ENCODE measurements around the gene NLRP9.

NLRP9 gene

DNA sequence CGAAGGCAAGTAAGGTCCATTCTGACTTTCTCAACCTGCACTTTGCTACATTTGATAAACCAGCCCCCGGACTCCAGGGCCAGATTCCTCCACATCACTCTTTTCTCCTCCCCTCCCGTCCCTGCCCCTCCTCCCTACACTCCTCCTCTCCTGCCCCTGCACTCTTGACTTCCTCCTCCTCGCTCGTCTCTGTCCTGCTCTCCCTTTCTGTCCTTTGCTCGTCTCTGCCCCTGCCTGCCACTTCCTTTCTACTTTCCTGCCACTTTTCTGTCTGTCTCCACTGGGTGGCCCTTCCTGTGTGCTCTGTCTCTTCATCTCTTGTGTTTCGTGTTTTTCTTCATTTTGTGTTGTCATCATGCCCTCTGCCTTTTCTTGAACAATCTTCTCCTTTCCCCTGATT is 76.4 kb downstream of the NLRP9 start:
- TF ChIP-seq, protein P1, sequence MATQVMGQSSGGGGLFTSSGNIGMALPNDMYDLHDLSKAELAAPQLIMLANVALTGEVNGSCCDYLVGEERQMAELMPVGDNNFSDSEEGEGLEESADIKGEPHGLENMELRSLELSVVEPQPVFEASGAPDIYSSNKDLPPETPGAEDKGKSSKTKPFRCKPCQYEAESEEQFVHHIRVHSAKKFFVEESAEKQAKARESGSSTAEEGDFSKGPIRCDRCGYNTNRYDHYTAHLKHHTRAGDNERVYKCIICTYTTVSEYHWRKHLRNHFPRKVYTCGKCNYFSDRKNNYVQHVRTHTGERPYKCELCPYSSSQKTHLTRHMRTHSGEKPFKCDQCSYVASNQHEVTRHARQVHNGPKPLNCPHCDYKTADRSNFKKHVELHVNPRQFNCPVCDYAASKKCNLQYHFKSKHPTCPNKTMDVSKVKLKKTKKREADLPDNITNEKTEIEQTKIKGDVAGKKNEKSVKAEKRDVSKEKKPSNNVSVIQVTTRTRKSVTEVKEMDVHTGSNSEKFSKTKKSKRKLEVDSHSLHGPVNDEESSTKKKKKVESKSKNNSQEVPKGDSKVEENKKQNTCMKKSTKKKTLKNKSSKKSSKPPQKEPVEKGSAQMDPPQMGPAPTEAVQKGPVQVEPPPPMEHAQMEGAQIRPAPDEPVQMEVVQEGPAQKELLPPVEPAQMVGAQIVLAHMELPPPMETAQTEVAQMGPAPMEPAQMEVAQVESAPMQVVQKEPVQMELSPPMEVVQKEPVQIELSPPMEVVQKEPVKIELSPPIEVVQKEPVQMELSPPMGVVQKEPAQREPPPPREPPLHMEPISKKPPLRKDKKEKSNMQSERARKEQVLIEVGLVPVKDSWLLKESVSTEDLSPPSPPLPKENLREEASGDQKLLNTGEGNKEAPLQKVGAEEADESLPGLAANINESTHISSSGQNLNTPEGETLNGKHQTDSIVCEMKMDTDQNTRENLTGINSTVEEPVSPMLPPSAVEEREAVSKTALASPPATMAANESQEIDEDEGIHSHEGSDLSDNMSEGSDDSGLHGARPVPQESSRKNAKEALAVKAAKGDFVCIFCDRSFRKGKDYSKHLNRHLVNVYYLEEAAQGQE (IDR thresholded peaks at IDR 0.05; ENCODE audit: insufficient replicate concordance, low read depth), result no peak
- peak; percentile 65; the same call in 1 of the 2 replicates for TF ChIP-seq SPI1 (IDR thresholded peaks at IDR 0.05; ENCODE audit: borderline replicate concordance, low read depth)
- H3K4me3 ChIP-seq (replicated peaks; ENCODE audit: insufficient read depth, low read length), result no peak overlapping the region
- H3K27ac ChIP-seq (replicated peaks), result no peak overlapping the region
- DNase-seq (ENCODE audit: low read depth in 1 of 2, low spot score in 1 of 2), result peak in 1 of 2 experiments; percentile 64
- no peaks in the 10 kb centered on the region for H3K27me3 ChIP-seq (ENCODE audit: insufficient read depth, poor library complexity, severe bottlenecking)

GRCh38 chr19:55660991-55661390 is 77.2 kb downstream of the NLRP9 start:
- no peak overlapping the region for H3K4me3 ChIP-seq (replicated peaks; ENCODE audit: insufficient read depth, low read length)
- no peaks in the 10 kb centered on the region for H3K27me3 ChIP-seq (ENCODE audit: insufficient read depth, poor library complexity, severe bottlenecking)
- no peak overlapping the region for H3K27ac ChIP-seq (replicated peaks)
- TF ChIP-seq, protein P1 (IDR thresholded peaks at IDR 0.05; ENCODE audit: insufficient replicate concordance, low read depth), result no peak
- TF ChIP-seq CTCF (IDR thresholded peaks at IDR 0.05; ENCODE audit: insufficient read depth, low read length) (no peak), POLR2AphosphoS5 (IDR thresholded peaks at IDR 0.05; ENCODE audit: low read depth) (no peak)
- DNase-seq (ENCODE audit: low read depth in 1 of 2, low spot score in 1 of 2), result no peak

DNA sequence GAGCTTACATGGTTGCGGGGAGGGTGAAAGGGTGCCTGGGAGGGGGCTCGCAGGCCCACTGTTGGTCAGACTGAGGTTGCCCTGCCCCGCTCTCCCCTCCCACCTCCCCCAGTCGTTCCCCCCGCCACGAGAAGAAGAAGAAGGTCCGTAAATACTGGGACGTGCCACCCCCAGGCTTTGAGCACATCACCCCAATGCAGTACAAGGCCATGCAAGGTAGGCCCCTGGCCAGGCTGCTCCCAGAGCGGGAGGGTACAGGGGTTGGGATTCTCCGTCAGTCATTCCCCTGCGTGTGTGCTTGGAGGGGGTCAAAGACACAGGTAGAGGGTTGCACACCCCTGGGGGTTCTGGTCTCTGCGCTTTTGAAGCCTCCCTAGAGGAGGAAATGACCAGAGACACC is 77.8 kb downstream of the NLRP9 start:
- DNase-seq (ENCODE audit: low read depth in 1 of 2, low spot score in 1 of 2), result no peak
- TF ChIP-seq CTCF (IDR thresholded peaks at IDR 0.05; ENCODE audit: insufficient read depth, low read length) (no peak), SPI1 (IDR thresholded peaks at IDR 0.05; ENCODE audit: borderline replicate concordance, low read depth) (no peak), POLR2AphosphoS5 (IDR thresholded peaks at IDR 0.05; ENCODE audit: low read depth) (no peak), GABPA (IDR thresholded peaks at IDR 0.05; ENCODE audit: low read depth) (no peak)
- TF ChIP-seq, protein P1 (IDR thresholded peaks at IDR 0.05; ENCODE audit: insufficient replicate concordance, low read depth), result no peak

DNA sequence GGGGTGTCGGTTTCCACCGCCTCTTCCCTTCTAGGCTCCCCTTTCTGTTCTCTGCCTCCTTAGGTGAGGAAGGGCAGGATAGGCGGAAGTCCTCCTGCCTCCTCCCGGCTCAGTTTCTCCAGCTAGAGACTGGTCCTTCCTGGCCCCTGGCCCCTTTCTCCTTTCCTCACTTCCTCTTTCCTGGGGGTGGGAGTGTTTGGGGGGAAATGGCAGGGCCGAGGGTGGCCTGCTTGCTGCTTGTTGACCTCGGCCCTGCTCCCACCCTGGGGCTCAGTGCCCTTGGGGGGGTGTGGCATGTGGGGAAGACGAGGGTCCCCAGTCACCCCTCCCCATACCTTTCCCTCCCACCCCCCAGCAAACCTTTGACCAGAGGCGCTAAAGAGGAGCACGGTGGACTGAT is 78.4 kb downstream of the NLRP9 start:
- Histone ChIP-seq H3K27me3 (ENCODE audit: insufficient read depth, poor library complexity, severe bottlenecking) (no peaks in the 10 kb centered on the region), H3K4me3 (replicated peaks; ENCODE audit: insufficient read depth, low read length) (no peak overlapping the region), H3K27ac (replicated peaks) (peak overlapping the region; percentile 8; the same call in 1 of the 2 replicates)
- DNase-seq (ENCODE audit: low read depth in 1 of 2, low spot score in 1 of 2), result no peak
- TF ChIP-seq GABPA (IDR thresholded peaks at IDR 0.05; ENCODE audit: low read depth) (no peak), CTCF (IDR thresholded peaks at IDR 0.05; ENCODE audit: insufficient read depth, low read length) (no peak), POLR2AphosphoS5 (IDR thresholded peaks at IDR 0.05; ENCODE audit: low read depth) (no peak), SPI1 (IDR thresholded peaks at IDR 0.05; ENCODE audit: borderline replicate concordance, low read depth) (peak; percentile 77)
- TF ChIP-seq, protein P1 (IDR thresholded peaks at IDR 0.05; ENCODE audit: insufficient replicate concordance, low read depth), result no peak

More for the DNA sequence above, 77.8 kb downstream of the NLRP9 start:
- Histone ChIP-seq H3K27ac (replicated peaks) (no peak overlapping the region), H3K4me3 (replicated peaks; ENCODE audit: insufficient read depth, low read length) (no peak overlapping the region), H3K27me3 (ENCODE audit: insufficient read depth, poor library complexity, severe bottlenecking) (no peaks in the 10 kb centered on the region)

Data from HL-60 (cell line).